ENCODE results near the gene PABPC4L.

GRCh38 chr4:134219043-134219442 is 17.5 kb upstream of the PABPC4L start:
- TF ChIP-seq CTCF (IDR thresholded peaks at IDR 0.05; ENCODE audit: low read length) (no peak), EZH2 (optimal IDR thresholded peaks at IDR 0.05; ENCODE audit: low read depth, low read length) (no peak)
